T-helper 2 cell (primary cell): Measurements from ENCODE around the gene C2.
A peak's percentile ranks its signal among the peaks of the same experiment; 100 is the strongest.
"Not testable (repeated sequence)": the region's sequence is repeated elsewhere in the genome, so short reads cannot be mapped to it uniquely, and the experiment has no call there.

ENCODE experiments used
- DNase-seq, 5 experiments: peaks; one replicate each; pipeline versions ENCODE4 v3.0.0 to v3.0.0-alpha.2; 2012 to 2022

The C2 gene

DNA sequence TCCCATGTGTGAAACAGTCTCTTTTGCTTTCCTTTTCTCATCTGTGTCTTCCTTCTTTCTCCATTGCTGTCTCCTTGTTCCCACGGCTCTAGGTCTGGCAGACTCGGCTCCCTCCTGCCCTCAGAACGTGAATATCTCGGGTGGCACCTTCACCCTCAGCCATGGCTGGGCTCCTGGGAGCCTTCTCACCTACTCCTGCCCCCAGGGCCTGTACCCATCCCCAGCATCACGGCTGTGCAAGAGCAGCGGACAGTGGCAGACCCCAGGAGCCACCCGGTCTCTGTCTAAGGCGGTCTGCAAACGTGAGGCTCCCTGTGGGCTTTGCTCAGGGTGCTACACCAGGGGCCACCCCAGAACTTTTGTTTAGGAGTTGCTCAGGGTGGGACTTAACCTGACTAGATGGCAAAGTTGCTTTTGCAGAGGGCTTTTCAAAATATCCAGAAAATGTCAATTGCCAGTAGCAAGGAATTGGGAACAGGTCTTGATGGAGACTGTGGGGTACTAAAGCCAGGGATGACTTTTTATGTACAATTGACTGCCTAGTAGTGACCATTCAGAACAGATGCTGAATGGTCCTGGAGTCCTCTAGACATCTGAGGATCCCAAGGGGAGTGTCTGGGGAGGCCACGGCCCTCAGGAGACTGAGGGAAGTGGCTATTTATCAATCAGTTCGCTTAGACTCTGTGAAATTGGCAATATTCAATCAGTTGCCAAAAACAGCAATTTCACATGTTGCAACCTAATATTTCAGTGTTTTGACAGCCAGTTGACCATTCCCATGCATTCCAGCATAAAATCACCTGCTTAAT lies 550 bp downstream of the C2 start:
- DNase-seq, result no peak

DNA sequence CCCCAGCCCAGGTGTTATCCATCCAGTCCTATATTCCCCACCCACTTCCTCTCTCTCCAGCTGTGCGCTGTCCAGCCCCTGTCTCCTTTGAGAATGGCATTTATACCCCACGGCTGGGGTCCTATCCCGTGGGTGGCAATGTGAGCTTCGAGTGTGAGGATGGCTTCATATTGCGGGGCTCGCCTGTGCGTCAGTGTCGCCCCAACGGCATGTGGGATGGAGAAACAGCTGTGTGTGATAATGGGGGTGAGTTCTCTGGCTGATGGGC lies 1.1 kb downstream of the C2 start:
- DNase-seq, result no peak

DNA sequence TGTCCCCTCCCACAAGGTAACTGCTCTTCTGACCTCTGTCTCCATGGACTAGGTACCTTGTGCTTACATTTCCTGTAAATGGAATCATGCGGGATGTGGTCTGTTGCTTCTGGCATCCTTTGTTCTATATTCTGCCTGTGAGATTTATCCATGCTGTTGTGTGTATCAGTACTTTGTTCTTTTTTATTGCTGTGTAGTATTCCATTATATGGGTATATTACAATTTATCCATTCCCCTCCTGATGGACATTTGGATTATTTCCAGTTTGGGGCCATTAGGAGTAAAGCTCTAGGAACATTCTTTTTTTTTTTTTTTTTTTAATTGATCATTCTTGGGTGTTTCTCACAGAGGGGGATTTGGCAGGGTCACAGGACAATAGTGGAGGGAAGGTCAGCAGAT lies 3.4 kb downstream of the C2 start:
- no peak for DNase-seq

DNA sequence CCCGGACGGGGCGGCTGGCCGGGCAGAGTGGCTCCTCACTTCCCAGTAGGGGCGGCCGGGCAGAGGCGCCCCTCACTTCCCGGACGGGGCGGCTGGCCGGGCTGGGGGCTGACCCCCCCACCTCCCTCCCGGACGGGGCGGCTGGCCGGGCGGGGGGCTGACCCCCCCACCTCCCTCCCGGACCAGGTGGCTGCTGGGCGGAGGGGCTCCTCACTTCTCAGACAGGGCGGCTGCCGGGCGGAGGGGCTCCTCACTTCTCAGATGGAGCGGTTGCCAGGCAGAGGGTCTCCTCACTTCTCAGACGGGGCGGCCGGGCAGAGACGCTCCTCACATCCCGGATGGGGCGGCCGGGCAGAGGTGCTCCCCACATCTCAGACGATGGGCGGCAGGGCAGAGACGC lies 4.6 kb downstream of the C2 start:
- not testable (repeated sequence) for DNase-seq

DNA sequence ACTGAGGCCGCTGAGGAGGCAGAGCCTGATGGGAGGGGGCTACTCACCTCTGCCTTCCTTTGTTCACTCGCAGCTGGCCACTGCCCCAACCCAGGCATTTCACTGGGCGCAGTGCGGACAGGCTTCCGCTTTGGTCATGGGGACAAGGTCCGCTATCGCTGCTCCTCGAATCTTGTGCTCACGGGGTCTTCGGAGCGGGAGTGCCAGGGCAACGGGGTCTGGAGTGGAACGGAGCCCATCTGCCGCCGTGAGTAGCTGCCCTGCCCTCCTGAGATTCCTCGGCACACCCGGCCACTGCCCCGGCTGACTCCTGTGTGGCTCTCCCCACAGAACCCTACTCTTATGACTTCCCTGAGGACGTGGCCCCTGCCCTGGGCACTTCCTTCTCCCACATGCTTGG lies 6.0 kb downstream of the C2 start:
- no peak for DNase-seq

DNA sequence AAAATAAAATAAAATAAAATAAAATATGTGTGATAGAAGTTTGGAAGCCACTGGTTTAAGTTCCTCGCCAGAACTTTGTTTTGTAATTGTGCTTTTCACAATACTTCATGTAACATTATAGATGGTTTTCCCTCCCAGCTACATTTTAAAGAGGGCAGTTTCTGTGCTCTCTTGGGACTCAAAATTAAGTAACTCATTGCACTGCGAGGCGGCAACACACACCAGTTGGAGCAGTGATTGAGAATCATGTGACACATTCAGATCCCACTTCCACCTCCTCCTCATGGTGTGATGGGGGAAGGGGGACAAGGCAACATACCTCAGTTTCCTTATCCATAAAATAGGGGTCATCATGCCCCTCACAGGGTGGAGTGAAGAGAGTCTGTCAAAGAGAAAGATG lies 7.5 kb downstream of the C2 start:
- no peak for DNase-seq

DNA sequence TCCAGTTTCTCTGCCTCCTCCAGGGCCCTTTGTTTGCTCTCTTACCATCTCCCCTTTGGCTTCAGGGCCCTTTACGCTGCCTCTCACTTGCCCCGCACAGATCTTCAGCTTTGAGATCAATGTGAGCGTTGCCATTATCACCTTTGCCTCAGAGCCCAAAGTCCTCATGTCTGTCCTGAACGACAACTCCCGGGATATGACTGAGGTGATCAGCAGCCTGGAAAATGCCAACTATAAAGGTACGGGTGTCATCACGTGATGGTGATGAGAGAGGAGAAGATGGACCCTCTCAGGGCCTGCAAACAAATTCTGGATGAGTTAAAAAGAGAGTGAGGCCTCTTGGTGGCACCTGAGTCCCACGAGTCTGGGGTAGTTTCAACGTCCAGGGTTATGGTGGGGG lies 8.3 kb downstream of the C2 start:
- DNase-seq, result no peak

DNA sequence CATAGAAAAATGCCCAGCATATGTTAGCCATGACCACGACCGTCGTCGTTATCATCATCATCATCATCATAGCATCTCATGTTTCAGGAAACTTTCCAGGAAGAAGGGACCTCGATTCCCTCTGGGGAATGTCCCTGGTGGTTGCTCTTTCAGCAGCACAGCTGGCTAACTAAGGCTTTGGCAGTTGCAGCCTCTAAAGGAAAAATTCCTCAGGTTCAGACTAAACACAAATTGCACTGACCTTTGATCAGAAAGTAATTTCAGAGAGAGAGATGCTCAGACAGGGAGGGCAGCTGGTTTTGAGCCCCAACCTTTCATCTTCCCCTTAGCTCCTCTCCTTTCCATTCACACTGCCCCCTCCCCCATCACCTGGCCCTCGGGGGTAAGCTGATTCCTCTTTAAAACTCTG lies 12.7 kb downstream of the C2 start:
- DNase-seq, result no peak

DNA sequence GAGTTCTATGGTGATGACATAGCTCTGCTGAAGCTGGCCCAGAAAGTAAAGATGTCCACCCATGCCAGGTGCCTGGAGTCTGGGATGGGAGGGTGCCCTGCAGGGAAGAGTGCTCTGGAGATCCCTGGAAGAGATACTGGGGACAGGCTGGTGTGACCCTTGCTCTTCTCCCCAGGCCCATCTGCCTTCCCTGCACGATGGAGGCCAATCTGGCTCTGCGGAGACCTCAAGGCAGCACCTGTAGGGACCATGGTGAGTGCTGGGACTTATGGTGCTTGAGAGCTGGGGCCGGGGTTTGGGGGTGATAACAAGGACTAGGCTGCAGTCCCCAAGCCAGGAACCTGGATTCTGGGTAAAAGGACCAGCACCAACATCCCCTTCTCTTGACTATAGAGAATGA lies 16.2 kb downstream of the C2 start:
- DNase-seq, result no peak

DNA sequence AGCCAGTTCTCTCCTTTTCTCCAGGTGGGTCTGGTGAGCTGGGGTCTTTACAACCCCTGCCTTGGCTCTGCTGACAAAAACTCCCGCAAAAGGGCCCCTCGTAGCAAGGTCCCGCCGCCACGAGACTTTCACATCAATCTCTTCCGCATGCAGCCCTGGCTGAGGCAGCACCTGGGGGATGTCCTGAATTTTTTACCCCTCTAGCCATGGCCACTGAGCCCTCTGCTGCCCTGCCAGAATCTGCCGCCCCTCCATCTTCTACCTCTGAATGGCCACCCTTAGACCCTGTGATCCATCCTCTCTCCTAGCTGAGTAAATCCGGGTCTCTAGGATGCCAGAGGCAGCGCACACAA lies 17.6 kb downstream of the C2 start:
- DNase-seq, result no peak

DNA sequence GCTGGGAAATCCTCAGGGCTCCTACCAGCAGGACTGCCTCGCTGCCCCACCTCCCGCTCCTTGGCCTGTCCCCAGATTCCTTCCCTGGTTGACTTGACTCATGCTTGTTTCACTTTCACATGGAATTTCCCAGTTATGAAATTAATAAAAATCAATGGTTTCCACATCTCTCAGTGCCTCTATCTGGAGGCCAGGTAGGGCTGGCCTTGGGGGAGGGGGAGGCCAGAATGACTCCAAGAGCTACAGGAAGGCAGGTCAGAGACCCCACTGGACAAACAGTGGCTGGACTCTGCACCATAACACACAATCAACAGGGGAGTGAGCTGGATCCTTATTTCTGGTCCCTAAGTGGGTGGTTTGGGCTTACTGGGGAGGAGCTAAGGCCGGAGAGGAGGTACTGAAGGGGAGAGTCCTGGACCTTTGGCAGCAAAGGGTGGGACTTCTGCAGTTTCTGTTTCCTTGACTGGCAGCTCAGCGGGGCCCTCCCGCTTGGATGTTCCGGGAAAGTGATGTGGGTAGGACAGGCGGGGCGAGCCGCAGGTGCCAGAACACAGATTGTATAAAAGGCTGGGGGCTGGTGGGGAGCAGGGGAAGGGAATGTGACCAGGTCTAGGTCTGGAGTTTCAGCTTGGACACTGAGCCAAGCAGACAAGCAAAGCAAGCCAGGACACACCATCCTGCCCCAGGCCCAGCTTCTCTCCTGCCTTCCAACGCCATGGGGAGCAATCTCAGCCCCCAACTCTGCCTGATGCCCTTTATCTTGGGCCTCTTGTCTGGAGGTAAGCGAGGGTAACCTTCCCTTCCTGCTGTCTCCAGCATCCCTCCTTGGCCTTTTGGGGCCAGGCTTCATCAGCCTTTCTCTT lies 18.2 kb downstream of the C2 start, which contains the start of gene CFB:
TSS of gene CFB (plus strand) at position 589 of the 863 bp plus-strand sequence. CDS start at position 716, 127 bp downstream.
- DNase-seq, result no peak

DNA sequence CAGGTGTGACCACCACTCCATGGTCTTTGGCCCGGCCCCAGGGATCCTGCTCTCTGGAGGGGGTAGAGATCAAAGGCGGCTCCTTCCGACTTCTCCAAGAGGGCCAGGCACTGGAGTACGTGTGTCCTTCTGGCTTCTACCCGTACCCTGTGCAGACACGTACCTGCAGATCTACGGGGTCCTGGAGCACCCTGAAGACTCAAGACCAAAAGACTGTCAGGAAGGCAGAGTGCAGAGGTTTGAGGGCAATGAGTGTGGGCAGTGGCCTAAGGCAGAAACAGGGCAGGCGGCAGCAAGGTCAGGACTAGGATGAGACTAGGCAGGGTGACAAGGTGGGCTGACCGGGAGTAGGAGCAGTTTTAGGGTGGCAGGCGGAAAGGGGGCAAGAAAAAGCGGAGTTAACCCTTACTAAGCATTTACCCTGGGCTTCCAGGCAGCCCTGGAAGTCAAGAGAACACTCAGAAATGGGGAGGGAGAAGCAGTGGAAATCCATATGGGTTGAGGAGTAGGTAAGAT lies 18.9 kb downstream of the C2 start:
- DNase-seq, result no peak

DNA sequence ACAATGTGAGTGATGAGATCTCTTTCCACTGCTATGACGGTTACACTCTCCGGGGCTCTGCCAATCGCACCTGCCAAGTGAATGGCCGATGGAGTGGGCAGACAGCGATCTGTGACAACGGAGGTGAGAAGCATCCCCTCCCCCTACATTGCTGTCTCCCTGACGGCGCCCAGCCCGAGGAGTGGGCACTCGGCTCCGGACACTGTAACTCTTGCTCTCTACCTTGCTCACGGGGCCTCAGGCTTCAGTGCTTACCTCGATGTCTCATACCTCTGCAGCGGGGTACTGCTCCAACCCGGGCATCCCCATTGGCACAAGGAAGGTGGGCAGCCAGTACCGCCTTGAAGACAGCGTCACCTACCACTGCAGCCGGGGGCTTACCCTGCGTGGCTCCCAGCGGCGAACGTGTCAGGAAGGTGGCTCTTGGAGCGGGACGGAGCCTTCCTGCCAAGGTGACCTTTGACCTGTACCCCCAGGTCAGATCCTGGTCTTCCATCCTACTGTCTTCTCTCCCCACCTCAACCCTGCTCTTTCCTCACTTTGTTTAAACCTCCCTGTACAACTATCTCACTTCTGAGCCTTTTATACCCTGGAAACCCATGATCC lies 19.7 kb downstream of the C2 start:
- DNase-seq, result no peak

DNA sequence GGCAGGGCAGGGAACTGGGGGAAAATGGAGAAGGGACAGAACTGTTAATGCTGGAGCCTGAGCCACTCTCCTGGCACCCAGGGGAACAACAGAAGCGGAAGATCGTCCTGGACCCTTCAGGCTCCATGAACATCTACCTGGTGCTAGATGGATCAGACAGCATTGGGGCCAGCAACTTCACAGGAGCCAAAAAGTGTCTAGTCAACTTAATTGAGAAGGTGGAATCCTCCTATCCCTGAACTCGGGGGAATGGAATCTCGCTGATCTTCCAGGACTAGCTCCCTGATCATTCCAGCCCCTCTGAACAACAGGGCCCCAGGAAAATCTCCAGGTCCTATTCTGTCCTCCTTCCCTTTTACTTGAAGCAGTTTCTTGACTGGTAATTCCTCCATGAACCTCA lies 20.3 kb downstream of the C2 start:
- DNase-seq, result no peak

DNA sequence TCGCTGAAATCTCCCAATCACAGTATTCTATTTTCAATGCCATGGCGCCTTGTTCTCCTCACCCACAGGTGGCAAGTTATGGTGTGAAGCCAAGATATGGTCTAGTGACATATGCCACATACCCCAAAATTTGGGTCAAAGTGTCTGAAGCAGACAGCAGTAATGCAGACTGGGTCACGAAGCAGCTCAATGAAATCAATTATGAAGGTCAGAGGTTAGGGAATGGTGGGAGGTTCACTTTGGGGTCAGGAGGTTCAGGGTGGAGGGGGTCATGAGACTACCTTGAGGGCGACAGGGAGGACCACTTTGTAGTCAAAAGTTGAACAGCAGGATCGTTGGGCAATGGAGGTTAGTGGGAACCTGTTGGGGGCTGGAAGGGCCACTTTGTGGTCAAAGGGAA lies 20.8 kb downstream of the C2 start:
- no peak for DNase-seq

DNA sequence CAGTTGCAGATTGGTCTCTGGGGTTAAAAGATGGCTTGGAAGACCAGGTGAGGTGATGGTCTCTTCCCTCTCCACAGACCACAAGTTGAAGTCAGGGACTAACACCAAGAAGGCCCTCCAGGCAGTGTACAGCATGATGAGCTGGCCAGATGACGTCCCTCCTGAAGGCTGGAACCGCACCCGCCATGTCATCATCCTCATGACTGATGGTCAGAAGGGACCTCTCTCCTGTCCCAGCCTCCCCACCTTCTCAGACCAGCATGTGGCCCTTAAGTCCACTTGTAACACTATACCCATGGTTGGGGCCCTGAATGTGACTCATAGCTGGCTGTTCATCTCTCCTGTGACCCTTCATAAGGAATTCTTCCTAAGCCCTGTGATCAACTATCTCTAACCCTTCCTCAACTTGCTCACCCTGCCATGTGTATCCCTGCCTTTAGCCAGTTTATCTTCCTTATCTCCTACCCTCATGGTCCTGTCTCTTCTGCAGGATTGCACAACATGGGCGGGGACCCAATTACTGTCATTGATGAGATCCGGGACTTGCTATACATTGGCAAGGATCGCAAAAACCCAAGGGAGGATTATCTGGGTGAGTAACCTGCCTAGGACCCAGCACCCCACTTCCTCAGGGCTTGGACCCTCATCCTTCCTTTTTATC lies 21.4 kb downstream of the C2 start:
- DNase-seq, result no peak

DNA sequence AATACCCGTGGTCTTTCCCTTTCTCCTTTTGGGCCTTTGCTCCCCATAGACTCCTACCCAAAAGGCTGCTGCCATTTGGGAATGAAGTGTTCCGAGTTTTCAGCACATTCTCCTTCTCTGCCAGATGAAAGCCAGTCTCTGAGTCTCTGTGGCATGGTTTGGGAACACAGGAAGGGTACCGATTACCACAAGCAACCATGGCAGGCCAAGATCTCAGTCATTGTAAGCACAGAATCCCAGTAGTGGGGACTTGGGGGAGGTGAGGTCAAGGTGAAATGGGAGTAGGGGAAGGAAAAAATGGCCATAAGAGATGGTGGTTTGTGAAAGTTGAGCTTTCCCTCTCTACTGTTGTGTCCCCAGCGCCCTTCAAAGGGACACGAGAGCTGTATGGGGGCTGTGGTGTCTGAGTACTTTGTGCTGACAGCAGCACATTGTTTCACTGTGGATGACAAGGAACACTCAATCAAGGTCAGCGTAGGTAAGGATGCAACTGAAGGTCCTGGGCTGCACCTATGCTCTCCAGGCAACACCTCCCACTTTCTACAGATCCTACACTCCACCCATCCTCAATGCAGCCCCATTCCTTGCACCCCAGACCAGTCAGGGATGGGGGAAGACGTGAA lies 22.5 kb downstream of the C2 start:
- no peak for DNase-seq

DNA sequence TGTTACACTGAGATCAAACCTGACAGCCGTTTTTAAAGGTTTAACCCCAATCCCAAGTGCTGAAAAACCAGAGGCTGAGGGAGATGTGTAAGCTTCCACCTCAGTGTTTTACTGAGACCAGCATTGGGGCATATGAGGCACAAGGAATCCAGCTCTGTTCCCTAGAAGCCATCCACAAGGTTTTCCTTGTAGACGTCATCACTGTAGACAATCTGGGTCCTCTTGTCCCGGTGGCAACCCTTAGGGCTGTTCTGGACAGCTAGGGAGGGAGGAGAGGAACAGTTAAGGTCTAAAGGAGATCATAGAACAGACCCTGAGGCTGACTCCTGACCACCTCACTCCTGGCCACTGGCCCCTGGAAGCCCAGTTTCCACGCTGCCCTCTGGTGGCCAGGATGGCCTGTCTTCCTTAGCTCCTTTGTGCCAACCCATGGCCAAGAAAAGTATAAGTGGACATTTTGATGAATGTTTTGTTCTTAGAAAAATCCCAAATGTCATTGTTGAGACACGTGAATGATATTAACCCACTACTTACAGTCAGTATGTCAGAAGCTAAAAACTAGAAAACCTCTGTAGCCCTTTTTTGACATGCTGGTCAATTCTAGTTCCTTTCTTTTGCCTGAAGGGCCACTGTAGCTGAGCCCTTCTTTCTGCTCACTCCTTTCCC lies 24.8 kb downstream of the C2 start:
- peak in 1 of 5 experiments; percentile 23 for DNase-seq

DNA sequence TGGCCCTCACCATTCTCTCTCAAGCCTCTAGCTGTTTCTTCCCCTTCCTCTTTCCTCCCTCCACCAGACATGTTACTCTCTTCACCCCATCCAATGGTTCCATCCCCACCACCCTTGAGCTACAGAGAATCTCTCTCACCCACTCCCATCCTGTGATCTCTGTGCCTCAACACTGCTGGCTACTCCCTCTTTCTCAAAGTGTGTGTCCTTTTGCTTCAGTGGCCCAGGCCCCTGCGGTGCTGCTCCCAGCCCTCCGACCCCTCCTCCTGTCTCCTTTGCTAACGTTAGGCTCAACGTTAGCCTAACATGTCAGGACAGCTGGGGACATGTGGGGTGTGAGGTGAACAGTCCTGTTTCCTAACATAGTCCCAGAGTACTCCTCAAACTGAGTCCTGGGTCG lies 25.4 kb downstream of the C2 start:
- DNase-seq, result no peak

DNA sequence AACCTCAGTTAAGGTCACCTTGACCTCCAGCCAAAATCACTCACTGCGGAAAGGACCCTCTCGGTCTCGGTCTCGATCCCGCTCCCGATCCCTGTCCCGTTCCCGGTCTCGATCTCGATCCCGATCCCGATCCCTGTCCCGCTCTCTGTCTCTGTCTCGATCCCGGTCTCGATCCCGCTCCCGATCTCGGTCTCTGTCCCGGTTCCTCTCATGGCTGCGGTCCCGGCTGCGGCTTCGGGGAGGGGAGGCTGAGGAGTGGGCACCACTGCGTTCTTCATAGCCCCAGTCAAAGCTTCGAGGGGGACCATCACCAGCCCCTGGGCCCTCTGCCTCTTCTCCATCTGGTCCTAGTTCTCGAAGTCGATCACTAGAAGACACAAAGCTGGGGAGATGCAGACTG lies 27.0 kb downstream of the C2 start:
- DNase-seq, result no peak

DNA sequence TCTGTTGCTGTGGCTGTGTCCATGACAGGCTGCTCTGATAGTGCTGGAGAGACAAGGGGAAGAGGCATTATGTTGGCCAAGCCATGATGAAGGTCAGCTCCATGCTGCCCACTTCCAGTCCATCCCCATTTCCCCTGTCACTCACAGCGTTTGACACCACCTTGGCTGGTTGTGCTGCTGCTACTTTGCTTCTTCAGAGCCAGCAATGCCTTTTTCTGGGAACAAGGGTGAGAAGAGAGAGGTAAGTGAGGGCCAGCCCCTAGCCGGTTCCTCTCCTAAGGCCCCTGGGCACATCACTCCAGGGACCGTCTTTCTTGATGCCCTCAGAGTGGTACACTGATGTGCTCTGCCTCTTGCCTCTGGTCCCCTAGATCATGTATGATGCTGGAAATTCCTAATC lies 29.3 kb downstream of the C2 start:
- DNase-seq, result no peak

DNA sequence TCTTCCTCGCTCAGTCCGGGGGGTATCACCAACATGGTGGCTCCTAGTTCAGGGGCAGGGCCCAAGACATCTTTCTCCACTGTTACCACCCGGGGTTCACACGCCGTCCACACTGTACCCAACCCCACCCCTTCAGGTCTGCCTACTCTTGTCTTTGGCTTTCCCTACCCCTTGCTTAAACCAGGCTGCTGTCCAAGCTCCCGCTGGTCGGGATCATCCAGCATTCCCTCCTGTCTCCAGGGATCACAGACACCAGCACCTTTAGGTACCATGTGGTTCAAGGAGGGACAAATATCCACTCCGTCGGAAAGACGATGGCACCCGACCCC lies 30.9 kb downstream of the C2 start:
- no peak for DNase-seq
